Stimulated activated CD4-positive, alpha-beta T cell treated with anti-CD3 and anti-CD28 coated beads, Interleukin-15, amount 100 ng/mL, for 1 hour (primary cell): ENCODE results near the gene NRG3.

Experiments
- DNase-seq, 2 donors: peaks; one replicate each; pipeline ENCODE4 v3.0.0-alpha.2; 2020; ENCODE audit warnings: low read depth in 1 of 2, low spot score in 1 of 2

The NRG3 gene

DNA sequence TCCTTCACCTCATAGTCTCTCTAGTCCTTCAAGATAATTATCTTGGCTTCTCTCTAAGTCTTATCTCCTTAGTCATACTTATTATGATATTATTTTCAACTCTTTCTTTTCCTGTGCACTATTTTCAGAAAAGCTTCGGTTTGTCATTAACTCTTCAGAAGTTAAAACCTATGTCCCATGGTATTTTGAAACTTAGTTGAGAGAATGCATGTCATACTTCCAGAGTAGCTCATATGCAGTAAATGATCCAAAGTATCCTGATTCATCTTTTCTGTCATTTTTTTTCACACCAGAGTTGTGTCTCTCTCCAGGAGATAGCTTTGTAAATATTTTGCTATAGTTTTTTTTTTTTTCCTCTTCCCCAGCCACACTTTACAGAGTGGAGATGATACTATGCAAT lies 1008.6 kb downstream of the NRG3 start:
- DNase-seq: no peak

DNA sequence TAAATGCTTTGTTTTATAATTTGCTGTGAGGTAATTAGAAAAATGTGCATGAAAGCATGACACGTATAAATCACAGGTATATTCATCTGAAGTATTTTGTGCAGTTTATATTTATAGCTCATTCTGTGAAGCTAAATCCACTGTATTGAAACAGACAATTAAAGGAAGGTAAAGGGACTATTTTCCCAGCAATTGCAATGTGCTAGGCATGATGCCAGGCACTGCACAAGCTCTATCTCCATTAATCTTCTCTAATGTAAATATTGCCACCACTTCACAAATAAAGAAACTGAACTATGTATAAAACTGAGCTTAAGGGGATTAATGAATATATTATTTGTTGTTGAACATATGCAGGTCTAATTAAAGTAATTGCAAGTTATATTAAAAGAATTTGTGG lies 1012.5 kb downstream of the NRG3 start:
- DNase-seq: no peak

DNA sequence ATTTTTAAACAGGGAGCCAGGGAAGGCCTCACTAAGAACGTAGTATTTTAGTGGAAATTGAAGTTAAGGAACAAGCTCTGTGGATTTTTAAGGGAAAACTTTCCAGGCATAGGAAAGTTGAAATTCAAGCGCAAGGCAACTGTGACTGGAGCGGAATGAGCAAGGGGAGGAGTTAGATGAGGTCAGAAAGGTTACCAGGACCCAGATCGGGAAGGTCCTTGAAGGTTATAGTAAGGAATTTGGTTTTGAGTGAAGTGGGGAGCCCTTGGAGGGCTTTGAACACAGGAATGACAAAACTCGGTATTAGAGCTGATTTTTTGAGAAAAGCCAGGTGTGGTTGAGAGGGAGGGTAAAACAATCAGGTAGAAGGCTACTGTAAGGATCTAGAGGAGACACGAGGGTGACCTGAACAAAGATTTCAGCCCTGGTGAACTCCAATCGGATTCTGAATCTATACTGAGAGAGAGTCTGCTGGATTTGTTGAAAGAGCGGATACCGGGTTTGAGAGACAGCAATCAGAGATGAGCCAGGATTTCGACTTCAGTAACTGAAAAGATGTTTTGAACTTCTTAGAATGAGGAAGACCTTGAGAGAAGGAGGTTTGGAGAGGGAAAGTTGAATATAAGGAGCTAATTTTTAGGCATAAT lies 1013.9 kb downstream of the NRG3 start:
- no peak for DNase-seq

DNA sequence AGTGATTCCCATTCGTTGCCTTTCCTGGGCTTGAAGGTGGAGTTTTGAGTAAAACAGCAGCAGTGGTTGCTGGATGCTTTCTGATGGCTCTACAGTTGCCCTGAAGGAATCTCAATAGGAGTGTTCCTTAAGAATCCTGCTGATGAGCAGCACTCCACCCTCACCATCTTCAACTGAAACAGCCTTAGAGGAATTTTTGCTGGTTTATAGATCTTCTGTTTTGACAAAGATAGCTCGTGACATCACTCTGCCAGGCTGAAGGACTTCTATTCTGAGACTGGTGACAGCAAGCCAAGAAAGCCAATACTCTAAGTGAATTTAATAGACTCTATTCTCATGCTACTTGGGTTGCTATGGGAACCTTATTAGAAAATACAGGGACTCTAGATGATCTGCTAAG lies 1014.7 kb downstream of the NRG3 start:
- no peak for DNase-seq

DNA sequence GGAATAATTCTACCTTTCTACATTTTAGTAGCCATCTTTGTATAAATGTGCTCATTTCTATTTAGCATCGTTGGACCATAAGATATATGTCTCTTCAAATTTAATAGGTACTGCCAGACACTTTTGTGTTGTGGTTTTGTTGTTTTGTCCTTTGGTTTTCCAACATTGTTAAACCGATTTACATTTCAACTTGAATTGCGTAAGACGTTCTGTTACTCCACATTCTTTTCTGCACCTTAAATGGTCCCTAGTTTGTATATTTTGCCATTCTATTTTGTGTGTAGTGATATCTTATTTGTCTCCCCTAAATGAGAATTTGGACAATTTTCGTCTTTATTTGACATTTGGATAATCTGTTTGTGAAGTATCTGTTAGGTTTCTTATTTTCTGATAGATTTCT lies 1015.6 kb downstream of the NRG3 start:
- DNase-seq: no peak

DNA sequence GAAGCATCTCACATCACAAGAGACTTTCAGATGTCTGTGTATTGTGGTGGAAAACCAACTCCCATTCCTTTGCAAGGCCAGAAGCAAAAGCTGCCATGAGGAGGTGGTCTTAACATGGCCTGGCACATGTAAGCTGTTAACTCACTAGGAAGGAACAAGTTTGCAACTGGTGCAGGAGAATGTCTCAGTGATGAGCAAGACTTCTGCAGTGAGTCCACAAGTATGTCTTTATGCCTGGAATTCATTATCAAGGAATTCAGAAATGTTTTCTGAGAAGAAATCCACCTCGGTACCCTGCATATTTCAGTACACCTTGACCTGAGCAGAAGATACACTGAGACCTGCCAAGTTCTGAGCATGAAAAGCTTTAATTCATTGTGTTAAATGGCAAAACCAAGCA lies 1033.1 kb downstream of the NRG3 start:
- DNase-seq: no peak

DNA sequence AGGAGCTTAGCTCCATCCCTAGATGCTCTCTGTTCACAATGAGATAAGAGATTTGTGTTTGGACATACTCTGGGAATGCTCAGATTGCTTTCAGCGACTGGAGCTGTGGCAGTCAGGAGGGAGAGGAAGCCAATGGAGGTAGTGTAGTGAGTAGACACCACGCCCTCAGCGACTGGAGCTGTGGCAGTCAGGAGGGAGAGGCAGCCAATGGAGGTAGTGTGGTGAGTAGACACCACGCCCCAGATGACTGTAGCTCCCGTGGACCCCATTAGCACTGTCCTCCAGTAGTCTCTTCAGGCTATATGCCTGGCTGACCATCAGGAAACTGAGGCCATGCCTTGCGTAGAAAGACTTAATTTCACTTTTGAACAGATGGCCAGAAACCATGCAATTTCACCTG lies 1033.8 kb downstream of the NRG3 start:
- no peak for DNase-seq

DNA sequence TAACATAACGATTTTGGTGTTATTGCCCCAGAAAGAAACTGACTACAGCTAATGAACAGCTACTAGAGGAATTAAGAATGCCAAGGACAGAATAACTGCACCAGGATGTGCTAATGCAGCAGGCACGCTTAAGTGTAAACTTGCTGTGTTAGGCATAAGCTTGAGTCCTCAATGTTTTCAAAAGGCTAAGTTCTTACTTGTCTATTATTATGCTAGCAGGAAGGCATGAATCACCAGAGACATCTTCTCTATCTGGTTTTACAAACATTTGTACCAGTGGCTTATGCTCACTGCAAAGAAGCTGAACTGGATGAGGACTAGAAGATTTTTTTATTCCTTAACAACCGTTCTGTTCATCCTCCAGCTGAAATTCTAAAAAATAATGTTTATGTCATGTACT lies 1035.3 kb downstream of the NRG3 start:
- no peak for DNase-seq

DNA sequence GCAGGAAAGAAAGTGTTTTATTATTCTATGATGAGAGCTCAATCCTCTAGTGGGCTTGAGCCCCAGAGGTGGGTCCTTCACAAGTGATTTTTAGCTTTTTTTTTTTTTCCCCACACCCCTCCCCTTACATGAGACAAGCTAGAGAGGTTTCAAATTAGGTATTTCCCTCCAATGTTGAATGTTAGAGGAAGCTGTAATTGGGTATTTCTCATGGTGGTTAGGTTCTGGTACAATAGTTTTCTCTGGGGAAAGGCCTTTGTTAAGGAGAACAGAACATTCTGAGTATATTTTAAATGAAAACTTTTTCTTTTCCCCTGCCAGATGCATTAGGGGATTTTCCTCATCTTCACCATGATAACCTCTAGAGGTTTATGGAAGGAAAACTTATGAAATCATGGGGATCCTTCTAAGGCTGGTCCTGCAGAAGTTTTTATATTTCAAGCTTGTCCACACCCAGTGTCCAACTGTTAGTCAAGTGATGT lies 1039.7 kb downstream of the NRG3 start:
- DNase-seq: no peak

DNA sequence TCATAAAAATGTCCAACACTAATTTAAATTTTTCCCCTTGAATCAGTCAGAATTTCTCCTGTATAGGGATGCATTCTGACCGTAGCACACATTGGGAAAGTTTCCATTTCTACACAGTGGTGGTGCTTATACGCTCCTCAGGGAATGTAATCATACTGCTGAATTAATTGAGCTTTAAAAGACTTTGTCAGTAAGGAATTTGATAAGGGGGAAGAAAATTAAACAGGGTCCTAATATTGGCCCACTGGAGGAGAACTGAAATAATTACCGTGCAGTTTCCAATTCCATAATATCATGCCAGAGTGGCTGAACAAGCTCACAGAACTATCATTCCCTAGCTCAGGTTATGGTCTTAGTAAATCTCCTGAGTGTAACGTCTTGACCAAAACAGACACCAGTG lies 1041.9 kb downstream of the NRG3 start:
- DNase-seq: no peak

DNA sequence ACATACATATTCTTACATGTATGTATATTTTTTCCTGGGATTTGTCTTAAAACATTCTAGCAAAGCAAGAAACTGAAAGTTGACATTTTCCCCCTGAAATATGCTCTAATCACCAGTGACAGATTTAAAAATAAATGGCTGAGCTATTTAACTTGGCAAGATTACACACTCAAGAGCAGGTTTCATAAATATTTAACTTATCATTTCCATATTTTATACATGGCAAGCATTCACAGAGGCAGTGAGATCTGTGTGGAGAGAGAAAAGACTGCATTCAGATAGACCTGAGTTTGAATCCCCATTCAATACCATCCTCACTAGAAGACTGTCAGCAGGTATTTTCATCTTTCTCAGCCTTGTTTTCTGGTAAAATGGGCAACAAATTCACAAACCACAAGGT lies 1043.0 kb downstream of the NRG3 start:
- DNase-seq: no peak

DNA sequence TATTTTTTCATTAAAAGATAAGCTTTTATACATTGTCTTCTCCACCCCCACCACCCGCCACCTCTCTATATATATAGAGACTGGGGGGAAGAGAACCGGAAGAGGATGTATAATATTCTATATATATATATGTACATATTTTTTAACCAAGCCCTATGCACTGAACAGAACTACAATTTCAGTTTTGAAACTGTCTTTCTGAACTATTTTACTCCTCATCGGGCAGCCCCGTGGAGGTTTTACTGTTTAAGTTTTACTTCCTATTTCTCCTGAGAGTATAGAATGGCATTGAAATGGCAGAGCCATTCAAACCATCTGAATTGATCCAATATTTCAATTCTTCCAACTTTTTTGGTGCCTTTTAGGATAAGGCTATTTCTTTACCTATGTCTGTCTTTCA lies 1047.1 kb downstream of the NRG3 start:
- DNase-seq: no peak

DNA sequence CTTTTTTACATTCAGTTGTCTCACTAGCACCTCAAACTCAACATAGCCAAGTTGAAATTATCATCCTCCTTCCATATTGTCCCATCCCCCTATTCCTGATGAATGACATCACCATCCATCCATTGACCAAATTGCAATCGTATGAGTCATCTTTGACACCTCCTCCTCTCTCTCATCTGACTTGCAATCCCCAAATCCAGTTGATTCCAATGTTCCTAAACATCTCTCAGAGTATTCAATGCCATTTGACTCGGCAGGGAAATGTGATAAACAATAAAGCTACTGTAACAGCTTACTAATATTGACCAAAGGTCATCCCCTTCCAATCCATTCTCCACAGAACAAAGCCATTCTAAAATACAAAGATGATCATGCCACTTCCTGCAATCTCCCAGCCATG lies 1047.8 kb downstream of the NRG3 start:
- DNase-seq: no peak

DNA sequence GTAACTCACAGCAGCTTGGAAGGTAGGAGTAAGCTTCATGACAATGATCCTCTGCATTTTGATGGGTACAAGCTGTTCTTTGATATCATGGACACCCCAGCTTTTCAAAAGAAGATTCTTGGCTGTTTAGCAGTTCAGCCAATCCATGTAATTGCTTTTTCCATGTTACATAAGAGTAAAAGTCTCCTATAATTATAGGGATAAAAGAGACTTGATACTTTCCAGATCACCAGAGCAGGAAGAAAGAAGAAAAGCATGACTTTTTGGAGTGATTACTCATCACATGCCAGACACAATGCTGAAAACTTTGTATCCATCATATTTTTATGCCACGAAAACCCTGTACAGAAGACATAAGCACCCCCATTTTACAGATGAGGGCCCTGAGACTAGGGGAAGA lies 1049.7 kb downstream of the NRG3 start:
- DNase-seq: no peak

DNA sequence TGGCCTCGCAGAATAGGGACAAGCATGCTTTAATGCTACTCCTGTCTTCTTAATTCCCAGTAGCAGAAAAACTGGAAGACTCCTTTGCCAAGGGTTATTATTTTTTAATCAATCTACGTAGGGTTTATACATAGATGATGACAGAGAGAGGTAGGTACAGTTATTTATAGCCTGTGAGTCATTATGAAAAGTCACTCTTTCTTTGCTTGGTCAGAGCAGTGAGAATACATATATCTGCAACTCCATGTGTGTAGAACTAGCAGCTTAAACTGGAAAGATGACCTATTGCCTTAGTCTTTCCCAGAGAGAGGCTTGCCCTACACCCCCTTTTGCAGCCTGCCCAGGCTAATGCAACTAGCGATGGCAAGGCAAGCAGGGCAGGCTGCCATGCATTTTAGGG lies 1050.6 kb downstream of the NRG3 start:
- DNase-seq: no peak

DNA sequence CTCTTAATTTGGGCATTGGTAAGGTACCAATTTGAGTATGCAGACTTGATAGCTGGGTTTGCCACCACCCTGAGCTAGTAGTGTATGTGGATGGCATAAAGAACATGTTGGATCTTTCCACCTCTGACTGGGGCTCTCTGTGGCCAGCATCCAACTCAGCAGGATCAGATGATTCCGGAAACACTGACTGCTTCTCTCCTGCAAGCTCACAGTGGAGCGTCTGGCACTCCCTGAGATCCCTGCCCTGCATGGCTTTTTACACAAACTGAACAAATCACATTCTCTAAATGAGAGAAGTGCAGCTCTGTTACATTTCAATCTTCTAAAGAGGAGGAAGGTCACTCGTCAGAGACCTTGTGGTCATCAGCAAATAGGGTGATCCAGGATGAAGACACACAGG lies 1057.5 kb downstream of the NRG3 start:
- no peak for DNase-seq

DNA sequence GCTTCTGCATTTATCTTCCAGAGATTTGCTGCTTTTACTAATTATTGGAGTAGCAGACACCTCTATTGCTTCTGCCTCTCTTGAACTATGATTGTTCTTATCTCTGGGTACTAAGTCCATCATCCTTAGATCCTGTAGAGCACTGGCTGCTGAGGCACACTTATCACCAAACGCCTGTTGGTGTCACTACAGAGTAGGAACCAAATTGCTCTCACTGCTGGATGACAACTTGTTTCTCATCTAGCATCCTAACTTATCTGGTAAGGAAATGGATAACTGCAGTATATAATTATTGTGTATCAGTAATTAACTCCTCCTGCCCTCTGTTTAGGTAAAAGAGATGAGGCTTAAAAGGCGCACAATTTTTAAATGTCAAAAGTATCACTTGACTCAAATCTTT lies 1059.4 kb downstream of the NRG3 start:
- DNase-seq: no peak

DNA sequence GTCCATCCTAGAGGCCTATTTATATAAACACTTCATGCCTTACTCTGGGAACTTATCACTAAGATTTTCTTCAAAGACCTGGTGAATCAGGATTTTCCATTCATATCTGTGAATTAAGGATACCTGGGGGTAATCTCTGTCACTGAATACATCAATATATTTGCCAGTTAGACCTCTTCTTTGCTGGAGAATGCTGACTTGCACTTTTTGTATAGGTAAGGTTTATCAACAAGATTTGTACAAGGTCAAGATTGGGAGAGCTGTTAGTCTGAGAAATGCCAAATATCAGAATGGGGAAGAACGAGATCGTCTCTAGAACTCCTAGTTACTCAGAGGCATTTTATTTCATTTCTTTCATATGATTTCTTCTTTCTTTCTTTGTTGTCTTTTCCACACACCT lies 1060.0 kb downstream of the NRG3 start:
- no peak for DNase-seq

DNA sequence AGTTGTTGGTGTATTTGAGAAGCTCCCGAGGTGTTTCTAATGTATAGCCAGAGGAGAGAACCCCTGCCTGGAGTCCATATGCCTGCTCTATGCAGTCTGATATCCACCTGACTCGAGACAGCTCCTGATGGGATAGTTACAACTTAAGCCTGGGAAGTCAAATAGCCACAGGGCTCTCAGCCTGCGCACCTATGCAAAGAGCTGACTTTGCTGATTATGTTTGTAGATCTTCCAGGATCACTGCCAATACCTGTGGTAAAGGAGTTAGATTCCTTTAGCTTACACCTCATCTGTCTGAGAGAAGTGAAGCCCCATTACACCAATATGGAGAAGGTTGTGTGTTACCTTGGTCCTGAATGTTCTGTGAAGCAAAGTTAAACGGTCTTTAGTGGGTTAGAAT lies 1063.3 kb downstream of the NRG3 start:
- DNase-seq: no peak

DNA sequence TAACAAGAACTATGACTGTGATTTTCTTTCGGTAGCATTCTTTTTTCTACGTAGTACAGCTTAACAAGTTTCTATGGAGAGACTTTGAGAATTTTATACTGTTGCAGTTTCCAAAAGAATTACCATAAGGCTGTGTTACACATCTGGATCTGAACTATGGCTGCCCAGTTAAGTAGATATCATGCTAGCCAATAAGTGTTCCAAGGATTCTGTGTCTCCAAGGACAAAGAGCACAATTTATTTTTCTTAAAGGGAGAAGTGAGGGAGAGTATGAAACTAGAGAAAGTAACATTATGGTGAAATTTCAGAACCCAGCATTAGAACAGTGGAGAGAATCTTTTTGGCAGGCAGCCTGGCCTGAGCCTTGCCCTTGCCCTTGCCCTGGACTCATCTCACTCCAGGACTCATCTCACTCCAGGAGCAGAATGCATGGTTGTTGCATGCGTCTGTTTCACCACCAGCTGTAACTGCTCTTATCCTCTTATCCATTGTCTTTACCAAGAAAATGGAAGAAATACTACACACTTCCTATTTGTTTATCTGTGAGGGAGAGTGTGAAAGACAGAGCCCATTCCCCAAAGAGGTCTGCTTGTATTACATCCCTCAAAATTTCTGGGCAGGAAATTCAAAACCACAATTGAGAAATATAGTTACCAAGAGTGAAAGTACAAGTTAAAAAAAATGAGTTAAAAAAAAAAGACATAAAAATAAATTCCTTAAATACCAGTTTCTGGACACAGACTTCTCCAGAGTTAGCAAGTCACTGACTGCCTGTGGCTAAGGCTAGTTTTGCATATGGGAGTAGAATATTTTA lies 1067.5 kb downstream of the NRG3 start:
- DNase-seq: no peak

DNA sequence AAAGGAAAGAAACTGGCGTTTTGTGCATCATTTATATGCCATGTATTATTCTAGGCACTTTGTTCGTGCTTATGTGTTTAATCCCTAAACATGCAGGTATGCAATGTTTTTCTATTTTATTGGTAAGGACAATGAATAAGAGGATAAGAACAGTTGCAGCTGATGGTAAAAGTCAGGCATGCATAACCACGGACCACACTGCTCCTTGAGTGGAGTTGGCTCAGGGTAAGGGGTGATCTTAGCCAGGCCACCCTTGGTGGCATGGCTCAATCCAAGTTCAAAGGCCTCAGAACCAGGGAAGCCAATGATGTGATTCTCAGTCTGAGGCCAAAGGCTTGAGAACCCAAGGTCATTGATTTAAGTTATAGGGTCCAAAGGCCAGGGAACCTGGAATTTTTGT lies 1068.1 kb downstream of the NRG3 start:
- no peak for DNase-seq

DNA sequence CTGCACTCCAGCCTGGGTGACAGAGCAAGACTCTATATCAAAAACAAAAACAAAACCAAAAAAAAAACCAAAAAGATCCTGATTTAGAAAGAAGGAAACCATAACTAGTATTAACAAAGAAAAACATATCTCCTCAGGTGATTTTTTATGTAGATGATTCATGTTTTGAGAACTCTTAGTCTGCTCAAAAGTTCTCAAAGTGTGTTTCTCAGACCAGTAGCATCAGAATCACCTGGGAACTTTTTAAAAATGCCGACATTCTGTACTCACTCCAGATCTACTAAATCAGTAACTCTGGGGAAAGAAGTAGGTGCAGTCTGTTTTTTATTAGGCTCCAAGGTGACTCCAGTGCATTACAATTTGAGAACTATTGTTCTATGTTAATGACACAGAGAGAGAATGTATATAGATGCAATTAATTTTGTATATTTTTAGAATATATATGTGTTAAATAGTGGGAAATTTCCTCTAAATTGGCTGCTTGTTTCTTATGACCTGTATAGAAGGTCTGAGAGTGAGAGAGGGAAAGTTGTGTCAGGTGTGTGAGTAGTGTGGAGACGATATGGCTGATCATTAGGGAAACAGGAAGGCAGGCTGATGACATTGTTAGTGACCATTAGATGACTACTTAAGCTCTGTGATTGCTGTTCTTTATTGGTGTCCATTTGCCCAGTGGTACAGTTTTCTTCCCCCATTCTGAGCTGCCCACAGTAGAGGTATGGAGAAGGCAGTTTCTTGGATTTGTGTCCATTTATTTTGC lies 1075.0 kb downstream of the NRG3 start:
- no peak for DNase-seq
